Measurements from ENCODE around the gene TCF19.

DNA sequence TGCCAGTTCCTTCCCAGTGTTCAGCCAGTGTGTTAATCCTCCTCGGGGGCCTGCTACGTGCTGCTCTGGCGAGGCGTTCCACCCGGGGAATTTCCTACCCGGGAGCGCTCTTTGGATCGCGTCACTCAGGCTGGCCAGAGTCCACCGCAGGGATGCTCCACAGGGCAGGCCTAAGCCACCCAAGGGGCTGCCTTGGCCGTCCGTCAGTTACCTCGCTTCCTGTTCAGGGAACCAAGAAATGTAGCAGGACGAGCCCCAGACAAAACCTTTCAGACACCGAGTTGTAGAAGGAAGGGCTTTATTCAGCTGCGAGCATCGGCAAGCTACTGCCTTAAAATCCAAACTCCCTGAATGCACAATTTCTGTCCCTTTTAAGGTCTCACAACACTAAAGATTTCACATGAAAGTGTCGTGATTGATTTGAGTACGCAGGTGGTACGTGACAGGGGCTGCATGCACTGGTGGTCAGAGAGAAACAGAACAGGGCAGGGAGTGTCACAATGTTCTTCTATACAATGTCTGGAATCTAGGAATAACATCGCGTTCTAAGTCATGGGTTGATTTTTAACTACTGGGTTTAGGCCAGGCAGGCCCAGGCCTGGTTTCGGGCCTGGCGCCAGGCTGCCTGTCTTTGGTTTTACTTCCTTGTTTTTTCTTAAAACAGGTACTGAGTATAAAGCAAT, 27.8 kb downstream of the TCF19 start:
- TF ChIP-seq ZNF24 (tag by site-specific recombination; IDR thresholded peaks at IDR 0.05) (no peak), ZNF239 (tag by site-specific recombination; IDR thresholded peaks at IDR 0.05) (no peak), MZF1 (tag by site-specific recombination; IDR thresholded peaks at IDR 0.05; ENCODE audit: borderline replicate concordance) (no peak), ZBTB21 (tag by site-specific recombination; IDR thresholded peaks at IDR 0.05) (no peak), ZNF274 (IDR thresholded peaks at IDR 0.05; ENCODE audit: low read length) (no peak), ZNF274 (tag by site-specific recombination; IDR thresholded peaks at IDR 0.05; ENCODE audit: borderline replicate concordance) (no peak)
- TF ChIP-seq, protein P1, sequence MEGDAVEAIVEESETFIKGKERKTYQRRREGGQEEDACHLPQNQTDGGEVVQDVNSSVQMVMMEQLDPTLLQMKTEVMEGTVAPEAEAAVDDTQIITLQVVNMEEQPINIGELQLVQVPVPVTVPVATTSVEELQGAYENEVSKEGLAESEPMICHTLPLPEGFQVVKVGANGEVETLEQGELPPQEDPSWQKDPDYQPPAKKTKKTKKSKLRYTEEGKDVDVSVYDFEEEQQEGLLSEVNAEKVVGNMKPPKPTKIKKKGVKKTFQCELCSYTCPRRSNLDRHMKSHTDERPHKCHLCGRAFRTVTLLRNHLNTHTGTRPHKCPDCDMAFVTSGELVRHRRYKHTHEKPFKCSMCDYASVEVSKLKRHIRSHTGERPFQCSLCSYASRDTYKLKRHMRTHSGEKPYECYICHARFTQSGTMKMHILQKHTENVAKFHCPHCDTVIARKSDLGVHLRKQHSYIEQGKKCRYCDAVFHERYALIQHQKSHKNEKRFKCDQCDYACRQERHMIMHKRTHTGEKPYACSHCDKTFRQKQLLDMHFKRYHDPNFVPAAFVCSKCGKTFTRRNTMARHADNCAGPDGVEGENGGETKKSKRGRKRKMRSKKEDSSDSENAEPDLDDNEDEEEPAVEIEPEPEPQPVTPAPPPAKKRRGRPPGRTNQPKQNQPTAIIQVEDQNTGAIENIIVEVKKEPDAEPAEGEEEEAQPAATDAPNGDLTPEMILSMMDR (tag by site-specific recombination; IDR thresholded peaks at IDR 0.05) = no peak
- TF ChIP-seq, protein P2, sequence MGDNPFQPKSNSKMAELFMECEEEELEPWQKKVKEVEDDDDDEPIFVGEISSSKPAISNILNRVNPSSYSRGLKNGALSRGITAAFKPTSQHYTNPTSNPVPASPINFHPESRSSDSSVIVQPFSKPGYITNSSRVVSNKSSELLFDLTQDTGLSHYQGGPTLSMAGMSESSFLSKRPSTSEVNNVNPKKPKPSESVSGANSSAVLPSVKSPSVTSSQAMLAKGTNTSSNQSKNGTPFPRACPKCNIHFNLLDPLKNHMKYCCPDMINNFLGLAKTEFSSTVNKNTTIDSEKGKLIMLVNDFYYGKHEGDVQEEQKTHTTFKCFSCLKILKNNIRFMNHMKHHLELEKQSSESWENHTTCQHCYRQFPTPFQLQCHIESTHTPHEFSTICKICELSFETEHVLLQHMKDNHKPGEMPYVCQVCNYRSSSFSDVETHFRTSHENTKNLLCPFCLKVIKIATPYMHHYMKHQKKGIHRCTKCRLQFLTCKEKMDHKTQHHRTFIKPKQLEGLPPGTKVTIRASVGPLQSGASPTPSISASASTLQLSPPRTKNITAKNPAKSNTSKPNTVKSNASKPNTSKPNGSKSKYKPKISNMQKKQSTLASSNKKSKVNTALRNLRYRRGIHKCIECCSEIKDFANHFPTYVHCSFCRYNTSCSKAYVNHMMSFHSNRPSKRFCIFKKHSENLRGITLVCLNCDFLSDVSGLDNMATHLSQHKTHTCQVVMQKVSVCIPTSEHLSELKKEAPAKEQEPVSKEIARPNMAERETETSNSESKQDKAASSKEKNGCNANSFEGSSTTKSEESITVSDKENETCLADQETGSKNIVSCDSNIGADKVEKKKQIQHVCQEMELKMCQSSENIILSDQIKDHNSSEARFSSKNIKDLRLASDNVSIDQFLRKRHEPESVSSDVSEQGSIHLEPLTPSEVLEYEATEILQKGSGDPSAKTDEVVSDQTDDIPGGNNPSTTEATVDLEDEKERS (tag by site-specific recombination; IDR thresholded peaks at IDR 0.05) = no peak
